BLaER1 treated with 17β-estradiol and CSF1 and Interleukin-3, amounts not matched to agents 10 nM and 100 nM (cell line): ENCODE measurements around the gene VIT.
A peak's percentile ranks its signal among the peaks of the same experiment; 100 is the strongest.
"Not testable (repeated sequence)": the region's sequence is repeated elsewhere in the genome, so short reads cannot be mapped to it uniquely, and the experiment has no call there.

Source experiments
- H3K27ac ChIP-seq, 11 experiments: shearing (Covaris generic); formaldehyde crosslinking; 2 replicates each; pipeline ENCODE4 v1.8.1; 2022
- H3K27me3 ChIP-seq, 11 experiments: shearing (Covaris generic); formaldehyde crosslinking; 2 replicates each; pipeline ENCODE4 v1.8.1; 2022
- H3K36me3 ChIP-seq, 11 experiments: shearing (Covaris generic); formaldehyde crosslinking; 2 replicates each; pipeline ENCODE4 v1.8.1; 2022
- H3K4me1 ChIP-seq, 10 experiments: shearing (Covaris generic); formaldehyde crosslinking; 2 replicates each; pipeline ENCODE4 v1.8.1; 2022
- H3K4me2 ChIP-seq, 11 experiments: shearing (Covaris generic); formaldehyde crosslinking; 2 replicates each; pipeline ENCODE4 v1.8.1; 2022
- H3K4me3 ChIP-seq, 10 experiments: shearing (Covaris generic); formaldehyde crosslinking; 2 replicates each; pipeline ENCODE4 v1.8.1; 2022
- H3K9ac ChIP-seq, 11 experiments: shearing (Covaris generic); formaldehyde crosslinking; 2 replicates each; pipeline ENCODE4 v1.8.1; 2022
- H3K9me3 ChIP-seq, 11 experiments: shearing (Covaris generic); formaldehyde crosslinking; replicated peaks in 1 of 11; 2 replicates each; pipeline ENCODE4 v1.8.1; 2022
- H4K20me1 ChIP-seq, 11 experiments: shearing (Covaris generic); formaldehyde crosslinking; 2 replicates each; pipeline ENCODE4 v1.8.1; 2022
- Cebpa-rat ChIP-seq, 11 experiments: shearing (Covaris generic); IDR thresholded peaks; 2 replicates each; pipeline ENCODE4 v1.8.1; 2022

VIT gene

DNA sequence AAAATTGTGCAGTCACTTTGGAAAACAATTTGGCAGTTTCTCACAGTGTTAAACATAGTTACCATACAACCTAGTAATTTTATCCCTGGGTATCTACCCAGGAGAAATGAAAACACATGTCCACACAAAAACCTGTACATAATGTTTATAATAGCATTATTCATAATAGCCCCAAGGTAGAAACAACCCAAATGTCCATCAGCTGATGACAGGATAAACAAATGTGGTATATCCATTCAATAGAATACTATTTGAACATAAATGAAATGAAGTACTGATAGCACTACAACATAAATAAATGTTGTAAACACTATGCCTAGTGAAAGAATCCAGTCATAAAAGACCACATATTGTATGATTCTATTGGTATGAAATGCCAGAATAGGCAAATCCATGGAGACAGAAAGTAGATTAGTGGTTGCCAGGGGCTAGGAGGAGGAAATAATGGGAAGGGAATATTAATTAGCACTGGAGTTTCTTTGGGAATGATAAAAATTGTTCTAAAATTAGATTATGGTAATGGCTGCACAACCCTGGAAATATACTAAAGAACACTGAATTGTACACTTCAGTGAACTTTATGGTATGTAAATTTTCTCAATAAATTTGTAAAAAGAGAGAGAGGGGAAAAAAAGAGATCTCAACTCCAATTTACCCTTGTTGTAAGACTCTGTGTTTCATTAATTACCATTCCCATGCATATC, 20.8 kb upstream of the VIT start:
- no peak for TF ChIP-seq Cebpa-rat (IDR thresholded peaks at IDR 0.05)
- Histone ChIP-seq H3K27ac (no peak overlapping the region), H3K4me2 (no peak overlapping the region)

DNA sequence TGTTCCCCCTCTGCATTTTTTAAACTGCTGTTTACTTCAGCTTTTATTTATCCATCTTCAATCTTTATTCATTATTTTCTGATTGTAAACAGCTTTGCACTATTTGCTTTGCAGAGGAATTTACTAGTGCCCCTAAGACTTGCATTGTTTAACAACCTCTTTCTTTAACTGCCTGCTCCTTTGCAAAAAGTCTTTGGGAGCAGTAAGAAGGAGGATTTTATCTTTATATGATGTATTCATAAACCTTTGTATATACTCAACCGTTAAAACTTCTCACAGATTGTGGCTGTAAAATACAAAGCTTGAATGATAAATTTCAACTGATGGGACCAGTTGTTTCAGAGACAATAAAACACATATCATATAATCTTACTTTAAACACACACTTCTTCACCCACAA, 20.1 kb upstream of the VIT start:
- no peak overlapping the region for H3K4me3 ChIP-seq
- H3K9ac ChIP-seq, result no peak overlapping the region
- peak overlapping the region in 1 of 11 experiments; percentile 53; a peak in 1 of 22 replicates for H3K4me2 ChIP-seq
- no peaks in the 10 kb centered on the region for H3K36me3 ChIP-seq
- no peak for TF ChIP-seq Cebpa-rat (IDR thresholded peaks at IDR 0.05)
- H4K20me1 ChIP-seq, result no peaks in the 10 kb centered on the region
- H3K9me3 ChIP-seq, result peaks cover 4 to 16% (median 13%) of the 10 kb centered on the region in 11 experiments; a peak in 16 of 22 replicates
- H3K27ac ChIP-seq, result no peak overlapping the region
- peaks cover 13 to 18% (median 16%) of the 10 kb centered on the region in 10 experiments for H3K4me1 ChIP-seq
- H3K27me3 ChIP-seq, result no peaks in the 10 kb centered on the region

More for the DNA sequence above, 20.8 kb upstream of the VIT start:
- Histone ChIP-seq H3K27me3 (no peaks in the 10 kb centered on the region), H3K4me1 (peaks cover 13 to 18% (median 16%) of the 10 kb centered on the region in 10 experiments), H4K20me1 (no peaks in the 10 kb centered on the region), H3K9me3 (peaks cover 4 to 16% (median 13%) of the 10 kb centered on the region in 11 experiments; a peak in 16 of 22 replicates), H3K9ac (no peak overlapping the region), H3K36me3 (no peaks in the 10 kb centered on the region), H3K4me3 (no peak overlapping the region)

DNA sequence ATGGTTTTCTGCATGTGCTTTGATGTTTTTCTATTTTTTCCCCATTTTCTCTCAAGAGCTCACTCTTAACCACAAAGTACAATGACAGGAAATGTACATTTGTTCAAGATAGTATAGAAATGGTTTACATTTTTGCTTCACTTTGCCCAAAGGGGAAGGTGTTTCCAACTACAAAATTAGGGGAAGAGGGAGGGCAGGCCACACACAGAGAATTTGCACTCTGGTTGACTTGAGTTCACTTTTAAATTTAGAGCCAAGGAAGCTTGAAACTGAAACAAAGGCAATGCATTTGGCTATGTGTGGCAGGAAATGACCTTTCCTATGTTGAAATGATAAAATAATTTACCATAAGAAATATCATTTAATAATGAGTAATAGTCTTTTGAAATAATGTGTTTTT, 19.1 kb upstream of the VIT start:
- H3K27me3 ChIP-seq, result no peaks in the 10 kb centered on the region
- no peaks in the 10 kb centered on the region for H3K36me3 ChIP-seq
- no peak overlapping the region for H3K27ac ChIP-seq
- peaks cover 13 to 18% (median 16%) of the 10 kb centered on the region in 10 experiments for H3K4me1 ChIP-seq
- no peak overlapping the region for H3K4me3 ChIP-seq
- TF ChIP-seq Cebpa-rat (IDR thresholded peaks at IDR 0.05), result no peak
- H3K9ac ChIP-seq, result no peak overlapping the region
- H4K20me1 ChIP-seq, result no peaks in the 10 kb centered on the region
- peak overlapping the region; percentile 43 to 70 (median 62); a peak in 21 of 22 replicates for H3K4me2 ChIP-seq
- H3K9me3 ChIP-seq, result peaks cover 4 to 16% (median 13%) of the 10 kb centered on the region in 11 experiments; a peak in 16 of 22 replicates

DNA sequence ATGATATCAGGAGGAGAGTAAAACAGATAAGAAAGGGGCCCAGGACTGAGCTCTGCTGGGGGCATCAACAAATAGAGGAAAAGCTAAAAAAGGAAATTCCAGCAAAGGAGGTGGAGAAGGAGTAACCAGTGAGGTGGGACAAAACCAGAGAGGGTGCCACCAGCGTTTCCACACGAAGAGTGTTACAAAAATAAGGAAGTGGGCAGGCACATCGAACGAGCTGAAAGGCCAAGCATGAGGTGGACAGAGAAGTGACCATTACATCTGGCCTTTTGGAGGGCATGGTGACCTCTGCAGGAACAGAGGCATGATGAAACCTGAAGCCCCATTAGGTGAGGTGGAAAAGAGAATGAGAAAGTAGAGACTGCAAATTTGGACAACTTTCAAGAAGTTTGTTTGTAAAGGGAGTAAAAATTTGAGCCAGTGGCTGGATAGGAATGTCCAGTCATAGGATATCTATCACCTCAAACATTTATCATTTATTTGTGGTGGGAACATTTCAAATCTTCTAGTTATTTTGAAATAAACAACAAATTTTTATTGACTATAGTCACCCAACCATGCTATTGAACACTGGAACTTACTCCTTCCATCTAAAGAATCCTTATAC, 18.4 kb upstream of the VIT start:
- no peaks in the 10 kb centered on the region for H3K36me3 ChIP-seq
- no peak overlapping the region; a peak in 1 of 22 replicates for H3K27ac ChIP-seq
- H3K27me3 ChIP-seq, result no peaks in the 10 kb centered on the region
- peaks cover 13 to 18% (median 16%) of the 10 kb centered on the region in 10 experiments for H3K4me1 ChIP-seq
- H3K4me3 ChIP-seq, result no peak overlapping the region
- H3K4me2 ChIP-seq, result peak overlapping the region; percentile 43 to 70 (median 62)
- no peaks in the 10 kb centered on the region for H4K20me1 ChIP-seq
- peaks cover 4 to 16% (median 13%) of the 10 kb centered on the region in 11 experiments; a peak in 16 of 22 replicates for H3K9me3 ChIP-seq
- H3K9ac ChIP-seq, result no peak overlapping the region
- TF ChIP-seq Cebpa-rat (IDR thresholded peaks at IDR 0.05), result no peak

DNA sequence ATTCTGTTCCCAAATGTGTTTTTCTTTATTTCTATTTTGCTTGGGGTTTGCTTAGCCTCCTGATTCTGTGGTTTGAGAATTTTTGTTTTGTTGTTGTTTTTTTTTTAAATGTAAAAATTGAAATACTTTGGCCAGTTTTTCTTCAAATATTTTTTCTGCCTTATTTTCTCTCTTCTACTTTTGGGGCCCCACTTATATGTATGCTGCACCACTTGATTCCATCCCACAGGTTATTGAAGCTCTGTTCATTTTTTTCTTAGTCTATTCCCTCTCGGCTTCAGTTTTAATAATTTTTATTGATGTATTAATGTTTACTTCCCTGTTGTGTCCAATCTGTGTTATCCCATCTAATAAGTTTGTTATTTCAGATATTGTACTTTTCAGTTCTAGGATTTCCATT, 17.7 kb upstream of the VIT start:
- no peak overlapping the region for H3K4me3 ChIP-seq
- H3K27ac ChIP-seq, result no peak overlapping the region
- no peak overlapping the region for H3K9ac ChIP-seq
- no peak for TF ChIP-seq Cebpa-rat (IDR thresholded peaks at IDR 0.05)
- peaks cover 4 to 16% (median 13%) of the 10 kb centered on the region in 11 experiments; a peak in 16 of 22 replicates for H3K9me3 ChIP-seq
- H3K4me2 ChIP-seq, result no peak overlapping the region
- H3K36me3 ChIP-seq, result no peaks in the 10 kb centered on the region
- no peaks in the 10 kb centered on the region for H4K20me1 ChIP-seq
- no peaks in the 10 kb centered on the region for H3K27me3 ChIP-seq
- H3K4me1 ChIP-seq, result peaks cover 13 to 18% (median 16%) of the 10 kb centered on the region in 10 experiments

DNA sequence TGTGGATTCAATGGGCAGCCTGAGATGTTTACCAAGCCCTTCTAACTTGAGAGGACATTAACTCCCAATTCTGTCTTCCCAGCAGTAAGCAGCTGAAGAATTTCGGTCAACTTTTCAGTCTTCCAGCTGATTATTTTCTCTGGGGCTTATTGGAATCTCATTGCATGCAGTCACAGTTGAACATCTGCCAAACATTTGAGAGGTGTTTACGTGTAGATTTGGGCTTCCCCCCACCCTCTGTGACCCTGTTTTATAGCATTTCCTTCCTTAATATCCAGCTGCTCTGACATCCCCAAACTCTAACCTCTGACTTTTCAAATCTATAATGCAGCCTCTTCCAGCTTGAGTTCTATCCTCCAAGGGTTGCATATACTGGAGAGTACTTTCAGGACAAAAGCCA, 16.5 kb upstream of the VIT start:
- H3K27ac ChIP-seq, result no peak overlapping the region
- H3K36me3 ChIP-seq, result no peaks in the 10 kb centered on the region
- H3K27me3 ChIP-seq, result no peaks in the 10 kb centered on the region
- H3K9me3 ChIP-seq, result peaks cover 4 to 16% (median 13%) of the 10 kb centered on the region in 11 experiments; a peak in 16 of 22 replicates
- H4K20me1 ChIP-seq, result no peaks in the 10 kb centered on the region
- H3K4me1 ChIP-seq, result peaks cover 13 to 18% (median 16%) of the 10 kb centered on the region in 10 experiments
- H3K9ac ChIP-seq, result no peak overlapping the region
- no peak for TF ChIP-seq Cebpa-rat (IDR thresholded peaks at IDR 0.05)
- H3K4me3 ChIP-seq, result no peak overlapping the region
- H3K4me2 ChIP-seq, result no peak overlapping the region

DNA sequence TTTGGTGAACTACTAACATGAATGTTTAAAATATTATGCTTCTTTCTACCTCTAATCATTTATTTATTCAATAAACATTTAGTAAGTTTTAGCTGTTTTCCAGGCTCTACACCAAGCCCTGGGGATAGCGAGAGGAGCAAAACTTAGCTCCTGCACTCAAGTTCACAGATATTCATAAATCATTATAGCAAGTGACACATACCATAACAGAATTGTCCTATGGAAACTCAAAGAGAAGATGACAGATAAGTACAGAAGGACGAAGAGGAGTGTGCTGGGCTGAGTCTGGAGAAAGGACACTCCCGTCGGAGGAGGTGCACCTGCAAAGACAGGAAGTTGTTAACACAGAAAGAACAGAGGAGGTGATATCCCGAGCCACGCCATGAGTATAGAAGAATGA, 13.9 kb upstream of the VIT start:
- Histone ChIP-seq H3K4me1 (peaks cover 7 to 9% (median 8%) of the 10 kb centered on the region in 10 experiments), H3K9ac (no peak overlapping the region), H3K4me2 (no peak overlapping the region), H3K36me3 (no peaks in the 10 kb centered on the region), H3K27ac (no peak overlapping the region), H3K9me3 (peaks cover 4 to 16% (median 13%) of the 10 kb centered on the region in 11 experiments; a peak in 16 of 22 replicates), H3K27me3 (no peaks in the 10 kb centered on the region), H4K20me1 (no peaks in the 10 kb centered on the region), H3K4me3 (no peak overlapping the region)
- TF ChIP-seq Cebpa-rat (IDR thresholded peaks at IDR 0.05), result no peak

DNA sequence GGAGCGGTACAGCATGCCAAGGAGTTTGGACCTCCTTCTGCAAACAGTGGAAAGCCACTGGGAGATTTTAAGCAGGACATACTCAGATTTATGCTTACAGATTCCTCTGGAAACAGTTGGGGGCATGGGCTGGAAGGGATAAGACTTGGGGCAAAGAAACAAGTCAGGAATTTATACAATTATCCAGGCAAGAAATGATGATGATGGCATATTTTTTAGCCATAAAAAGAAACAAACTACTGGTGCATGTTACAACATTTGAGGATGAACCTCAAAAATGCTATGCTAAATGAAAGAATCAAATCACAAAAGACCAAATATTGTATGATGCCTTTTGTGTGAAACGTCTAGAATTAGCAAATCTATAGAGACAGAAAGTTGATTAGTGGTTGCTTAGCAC, 13.5 kb upstream of the VIT start:
- H3K4me1 ChIP-seq, result peaks cover 3 to 5% (median 3%) of the 10 kb centered on the region in 10 experiments
- no peak overlapping the region for H3K9ac ChIP-seq
- H4K20me1 ChIP-seq, result no peaks in the 10 kb centered on the region
- no peak for TF ChIP-seq Cebpa-rat (IDR thresholded peaks at IDR 0.05)
- no peak overlapping the region for H3K27ac ChIP-seq
- H3K4me2 ChIP-seq, result no peak overlapping the region
- peaks cover 6 to 18% (median 15%) of the 10 kb centered on the region in 11 experiments; a peak in 20 of 22 replicates for H3K9me3 ChIP-seq
- no peak overlapping the region for H3K4me3 ChIP-seq
- H3K27me3 ChIP-seq, result no peaks in the 10 kb centered on the region
- no peaks in the 10 kb centered on the region for H3K36me3 ChIP-seq

DNA sequence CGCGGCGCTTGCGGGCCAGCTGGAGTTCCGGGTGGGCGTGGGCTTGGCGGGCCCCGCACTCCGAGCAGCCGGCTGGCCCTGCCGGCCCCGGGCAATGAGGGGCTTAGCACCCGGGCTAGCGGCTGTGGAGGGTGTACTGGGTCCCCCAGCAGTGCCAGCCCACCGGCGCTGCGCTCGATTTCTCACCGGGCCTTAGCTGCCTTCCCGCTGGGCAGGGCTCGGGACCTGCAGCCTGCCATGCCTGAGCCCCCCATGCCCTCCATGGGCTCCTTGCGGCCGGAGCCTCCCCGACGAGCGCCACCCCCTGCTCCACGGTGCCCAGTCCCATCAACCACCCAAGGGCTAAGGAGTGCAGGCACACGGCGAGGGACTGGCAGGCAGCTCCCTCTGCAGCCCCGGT, 8.2 kb upstream of the VIT start:
- peaks cover 0 to 15% (median 9%) of the 10 kb centered on the region in 11 experiments; a peak in 14 of 22 replicates for H3K9me3 ChIP-seq
- H3K36me3 ChIP-seq, H3K4me1 ChIP-seq, H3K4me2 ChIP-seq, H4K20me1 ChIP-seq, H3K27ac ChIP-seq, H3K9ac ChIP-seq, H3K4me3 ChIP-seq, H3K27me3 ChIP-seq: not testable (repeated sequence)

DNA sequence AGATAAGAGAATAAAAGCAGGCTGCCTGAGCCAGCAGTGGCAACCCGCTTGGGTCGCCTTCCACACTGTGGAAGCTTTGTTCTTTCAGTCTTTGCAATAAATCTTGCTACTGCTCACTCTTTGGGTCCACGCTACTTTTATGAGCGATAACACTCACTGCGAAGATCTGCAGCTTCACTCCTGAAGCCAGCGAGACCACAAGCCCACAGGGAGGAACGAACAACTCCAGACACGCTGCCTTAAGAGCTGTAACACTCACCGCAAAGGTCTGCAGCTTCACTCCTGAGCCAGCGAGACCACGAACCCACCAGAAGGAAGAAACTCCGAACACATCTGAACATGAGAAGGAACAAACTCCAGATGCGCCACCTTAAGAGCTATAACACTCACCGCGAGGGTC, 7.5 kb upstream of the VIT start:
- not testable (repeated sequence) for H3K27me3 ChIP-seq, H4K20me1 ChIP-seq, H3K36me3 ChIP-seq, H3K4me1 ChIP-seq, H3K4me3 ChIP-seq, H3K27ac ChIP-seq, H3K4me2 ChIP-seq, H3K9ac ChIP-seq
- H3K9me3 ChIP-seq, result peaks cover 0 to 16% (median 9%) of the 10 kb centered on the region in 11 experiments; a peak in 14 of 22 replicates
